K562 (cell line): ENCODE results near the gene ACTN3. TPM values are rescaled to one million over a fixed set of nuclear protein-coding genes. Genes with fewer than 3 reads are reported as not detected.

Experiments
- AFF1 ChIP-seq, 2 experiments: fragments of 450-650 bp; IDR thresholded peaks; 2 replicates each; pipeline ENCODE4 v1.6.1; 2018; ENCODE audit warnings: mild to moderate bottlenecking in 2 of 2, low read depth in 1 of 2; ENCODE audit not compliant: partially characterized antibody in 2 of 2
- KLF13 ChIP-seq: fragments of 450-650 bp; IDR thresholded peaks from 2 replicates; pipeline ENCODE4 v1.6.1; 2016; ENCODE audit warnings: missing genetic modification characterization, low read depth, mild to moderate bottlenecking, missing compliant biosample characterization, moderate library complexity, borderline replicate concordance
- MNT ChIP-seq, 2 experiments: fragments of 450-650 bp; conservative IDR thresholded peaks; 2 replicates each; pipeline ENCODE4 v1.6.1; 2017; ENCODE audit warnings: mild to moderate bottlenecking in 2 of 2, moderate library complexity in 2 of 2
- NFYB ChIP-seq: IDR thresholded peaks from 2 replicates; pipeline ENCODE4 v1.6.1; 2011; ENCODE audit warnings: mild to moderate bottlenecking, moderate library complexity; ENCODE audit not compliant: insufficient read length; ENCODE audit errors: extremely low read depth
- ZFP1 ChIP-seq: fragments of 450-650 bp; formaldehyde crosslinking; IDR thresholded peaks from 2 replicates; pipeline ENCODE4 v1.4.0; 2020; ENCODE audit warnings: mild to moderate bottlenecking, mixed read lengths
- ZNF75A ChIP-seq: fragments of 450-650 bp; formaldehyde crosslinking; IDR thresholded peaks from 2 replicates; pipeline ENCODE4 v1.4.0; 2020; ENCODE audit warnings: mild to moderate bottlenecking
- polyA plus RNA-seq, 8 experiments: library from polyadenylated mRNA; depleted of rRNA in 4 of 8; stranded (reverse) in 5 of 8; unstranded in 3 of 8; fragments of >200 nt; fragmentation: Nextera tagmentation in 2 of 8; fragmentation: Illumina TruSeq in 1 of 8; extraction: Ambion mirVana in 2 of 8; extraction: Trizol in 1 of 8; gene quantifications; 2 replicates each; pipeline versions ENCODE4 v1.2.1 to v1.2.3, GENCODE V29; 2011 to 2014; ENCODE audit warnings: inconsistent platforms in 1 of 8, missing spikeins in 1 of 8
- total RNA-seq, 7 experiments: library from RNA; depleted of rRNA in 6 of 7; stranded (reverse); fragments of >200 nt in 6 of 7; fragmentation: Illumina TruSeq in 2 of 7; extraction: Trizol in 2 of 7; gene quantifications; 2 replicates each; pipeline versions ENCODE4 v1.2.1 to v1.2.3, GENCODE V29; 2011 to 2021; ENCODE audit warnings: low replicate concordance in 1 of 7
- TF ChIP-seq, protein P1 (sequence below): fragments of 450-650 bp; IDR thresholded peaks from 2 replicates; pipeline ENCODE4 v1.6.1; 2016; ENCODE audit warnings: mild to moderate bottlenecking, moderate library complexity

Gene ACTN3
- total and polyA plus RNA-seq, 9 of the 15 experiments (the other 6 are each of a cell fraction or from before 2014, with no cell fraction given) = not detected

DNA sequence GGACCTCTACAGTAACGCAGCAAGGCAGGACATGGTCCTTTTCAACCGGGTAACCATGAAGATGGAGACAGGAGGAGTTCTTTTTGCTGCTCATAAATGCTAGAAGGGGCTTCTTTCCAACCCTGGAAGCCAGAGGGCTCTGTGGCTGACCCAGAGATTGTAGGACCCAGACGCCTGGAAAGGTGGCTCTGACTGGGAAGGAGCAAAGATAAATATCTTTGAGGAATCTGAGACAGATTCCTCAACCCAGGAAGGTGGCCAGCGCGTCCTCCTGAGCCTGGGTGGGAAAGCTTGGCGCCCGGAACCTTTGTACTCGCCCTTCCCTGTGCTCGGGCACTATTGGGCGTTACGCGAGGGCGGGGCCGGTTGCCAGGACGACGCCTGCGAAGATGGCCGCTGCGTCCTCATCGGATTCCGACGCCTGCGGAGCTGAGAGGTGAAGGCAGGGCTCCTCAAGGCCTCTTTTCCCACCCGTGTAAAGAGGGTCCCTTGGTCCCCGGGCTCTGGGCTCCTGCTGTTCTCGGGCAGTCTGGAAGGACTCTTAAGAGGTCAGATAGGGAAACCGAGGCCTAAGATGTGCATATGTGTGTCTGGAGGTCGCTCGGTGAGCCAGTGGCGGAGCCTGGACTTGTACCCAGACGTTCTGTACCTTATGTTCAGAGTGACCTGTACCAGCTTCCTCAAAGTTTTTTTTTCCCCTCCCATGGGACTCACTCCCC, 36.3 kb upstream of the ACTN3 start, which contains the start of gene BBS1 (continued):
- TF ChIP-seq, protein P1, sequence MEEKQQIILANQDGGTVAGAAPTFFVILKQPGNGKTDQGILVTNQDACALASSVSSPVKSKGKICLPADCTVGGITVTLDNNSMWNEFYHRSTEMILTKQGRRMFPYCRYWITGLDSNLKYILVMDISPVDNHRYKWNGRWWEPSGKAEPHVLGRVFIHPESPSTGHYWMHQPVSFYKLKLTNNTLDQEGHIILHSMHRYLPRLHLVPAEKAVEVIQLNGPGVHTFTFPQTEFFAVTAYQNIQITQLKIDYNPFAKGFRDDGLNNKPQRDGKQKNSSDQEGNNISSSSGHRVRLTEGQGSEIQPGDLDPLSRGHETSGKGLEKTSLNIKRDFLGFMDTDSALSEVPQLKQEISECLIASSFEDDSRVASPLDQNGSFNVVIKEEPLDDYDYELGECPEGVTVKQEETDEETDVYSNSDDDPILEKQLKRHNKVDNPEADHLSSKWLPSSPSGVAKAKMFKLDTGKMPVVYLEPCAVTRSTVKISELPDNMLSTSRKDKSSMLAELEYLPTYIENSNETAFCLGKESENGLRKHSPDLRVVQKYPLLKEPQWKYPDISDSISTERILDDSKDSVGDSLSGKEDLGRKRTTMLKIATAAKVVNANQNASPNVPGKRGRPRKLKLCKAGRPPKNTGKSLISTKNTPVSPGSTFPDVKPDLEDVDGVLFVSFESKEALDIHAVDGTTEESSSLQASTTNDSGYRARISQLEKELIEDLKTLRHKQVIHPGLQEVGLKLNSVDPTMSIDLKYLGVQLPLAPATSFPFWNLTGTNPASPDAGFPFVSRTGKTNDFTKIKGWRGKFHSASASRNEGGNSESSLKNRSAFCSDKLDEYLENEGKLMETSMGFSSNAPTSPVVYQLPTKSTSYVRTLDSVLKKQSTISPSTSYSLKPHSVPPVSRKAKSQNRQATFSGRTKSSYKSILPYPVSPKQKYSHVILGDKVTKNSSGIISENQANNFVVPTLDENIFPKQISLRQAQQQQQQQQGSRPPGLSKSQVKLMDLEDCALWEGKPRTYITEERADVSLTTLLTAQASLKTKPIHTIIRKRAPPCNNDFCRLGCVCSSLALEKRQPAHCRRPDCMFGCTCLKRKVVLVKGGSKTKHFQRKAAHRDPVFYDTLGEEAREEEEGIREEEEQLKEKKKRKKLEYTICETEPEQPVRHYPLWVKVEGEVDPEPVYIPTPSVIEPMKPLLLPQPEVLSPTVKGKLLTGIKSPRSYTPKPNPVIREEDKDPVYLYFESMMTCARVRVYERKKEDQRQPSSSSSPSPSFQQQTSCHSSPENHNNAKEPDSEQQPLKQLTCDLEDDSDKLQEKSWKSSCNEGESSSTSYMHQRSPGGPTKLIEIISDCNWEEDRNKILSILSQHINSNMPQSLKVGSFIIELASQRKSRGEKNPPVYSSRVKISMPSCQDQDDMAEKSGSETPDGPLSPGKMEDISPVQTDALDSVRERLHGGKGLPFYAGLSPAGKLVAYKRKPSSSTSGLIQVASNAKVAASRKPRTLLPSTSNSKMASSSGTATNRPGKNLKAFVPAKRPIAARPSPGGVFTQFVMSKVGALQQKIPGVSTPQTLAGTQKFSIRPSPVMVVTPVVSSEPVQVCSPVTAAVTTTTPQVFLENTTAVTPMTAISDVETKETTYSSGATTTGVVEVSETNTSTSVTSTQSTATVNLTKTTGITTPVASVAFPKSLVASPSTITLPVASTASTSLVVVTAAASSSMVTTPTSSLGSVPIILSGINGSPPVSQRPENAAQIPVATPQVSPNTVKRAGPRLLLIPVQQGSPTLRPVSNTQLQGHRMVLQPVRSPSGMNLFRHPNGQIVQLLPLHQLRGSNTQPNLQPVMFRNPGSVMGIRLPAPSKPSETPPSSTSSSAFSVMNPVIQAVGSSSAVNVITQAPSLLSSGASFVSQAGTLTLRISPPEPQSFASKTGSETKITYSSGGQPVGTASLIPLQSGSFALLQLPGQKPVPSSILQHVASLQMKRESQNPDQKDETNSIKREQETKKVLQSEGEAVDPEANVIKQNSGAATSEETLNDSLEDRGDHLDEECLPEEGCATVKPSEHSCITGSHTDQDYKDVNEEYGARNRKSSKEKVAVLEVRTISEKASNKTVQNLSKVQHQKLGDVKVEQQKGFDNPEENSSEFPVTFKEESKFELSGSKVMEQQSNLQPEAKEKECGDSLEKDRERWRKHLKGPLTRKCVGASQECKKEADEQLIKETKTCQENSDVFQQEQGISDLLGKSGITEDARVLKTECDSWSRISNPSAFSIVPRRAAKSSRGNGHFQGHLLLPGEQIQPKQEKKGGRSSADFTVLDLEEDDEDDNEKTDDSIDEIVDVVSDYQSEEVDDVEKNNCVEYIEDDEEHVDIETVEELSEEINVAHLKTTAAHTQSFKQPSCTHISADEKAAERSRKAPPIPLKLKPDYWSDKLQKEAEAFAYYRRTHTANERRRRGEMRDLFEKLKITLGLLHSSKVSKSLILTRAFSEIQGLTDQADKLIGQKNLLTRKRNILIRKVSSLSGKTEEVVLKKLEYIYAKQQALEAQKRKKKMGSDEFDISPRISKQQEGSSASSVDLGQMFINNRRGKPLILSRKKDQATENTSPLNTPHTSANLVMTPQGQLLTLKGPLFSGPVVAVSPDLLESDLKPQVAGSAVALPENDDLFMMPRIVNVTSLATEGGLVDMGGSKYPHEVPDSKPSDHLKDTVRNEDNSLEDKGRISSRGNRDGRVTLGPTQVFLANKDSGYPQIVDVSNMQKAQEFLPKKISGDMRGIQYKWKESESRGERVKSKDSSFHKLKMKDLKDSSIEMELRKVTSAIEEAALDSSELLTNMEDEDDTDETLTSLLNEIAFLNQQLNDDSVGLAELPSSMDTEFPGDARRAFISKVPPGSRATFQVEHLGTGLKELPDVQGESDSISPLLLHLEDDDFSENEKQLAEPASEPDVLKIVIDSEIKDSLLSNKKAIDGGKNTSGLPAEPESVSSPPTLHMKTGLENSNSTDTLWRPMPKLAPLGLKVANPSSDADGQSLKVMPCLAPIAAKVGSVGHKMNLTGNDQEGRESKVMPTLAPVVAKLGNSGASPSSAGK = no peak
- TF ChIP-seq KLF13 (tag) (no peak; the same call in 1 of the 2 replicates), ZFP1 (CRISPR knock-in tag) (no peak), AFF1 (IDR thresholded peaks at IDR 0.05; ENCODE audit: low read depth in 1 of 2, partially characterized antibody in 2 of 2) (no peak), NFYB (no peak), ZNF75A (CRISPR knock-in tag) (no peak), MNT (conservative IDR thresholded peaks at IDR 0.05) (peak in 1 of 2 experiments; percentile 74)
